22Rv1 (cell line): ENCODE data around the gene CDYL.

Source experiments
- CTCF ChIP-seq: fragments of 450-650 bp; IDR thresholded peaks from 2 replicates; pipeline ENCODE4 v1.5.1; 2017; ENCODE audit warnings: mild to moderate bottlenecking
- ZFX ChIP-seq: fragments of 450-650 bp; IDR thresholded peaks from 2 replicates; pipeline ENCODE4 v1.6.1; 2017; ENCODE audit warnings: antibody characterized with exemption, borderline replicate concordance

- TF ChIP-seq CTCF (no peak), ZFX (no peak)
Measured at GRCh38 chr6:4979426-4979825, 203.2 kb downstream of the CDYL start.
